HG03159 (cell line): ENCODE measurements around the gene TEX29.

ENCODE experiments used
- ATAC-seq: cut with Tn5 transposase; IDR thresholded peaks from one replicate; pipeline ENCODE4 v1.9.1; 2021; ENCODE audit warnings: mild to moderate bottlenecking, moderate library complexity; ENCODE audit not compliant: unreplicated experiment

Gene TEX29

GRCh38 chr13:111289251-111289650 lies 31.2 kb upstream of the TEX29 start:
- no peak for ATAC-seq

DNA sequence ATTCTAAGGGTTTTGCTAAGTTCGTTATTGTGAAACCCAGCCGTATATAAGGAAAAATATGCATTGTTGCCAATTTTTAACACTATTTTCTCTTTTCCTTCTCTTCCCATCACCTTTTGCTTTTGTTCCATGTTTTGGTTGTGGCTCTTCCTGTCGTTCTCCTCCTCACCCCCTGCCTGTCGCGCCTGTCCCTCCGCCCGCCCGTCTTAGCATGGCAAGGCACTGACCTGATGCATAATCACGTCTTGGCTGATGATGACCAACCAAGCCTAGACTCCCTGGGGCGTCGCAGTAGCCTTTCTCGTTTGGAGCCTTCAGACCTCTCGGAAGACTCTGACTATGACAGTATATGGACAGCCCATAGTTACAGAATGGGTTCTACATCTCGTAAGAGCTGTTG lies 28.5 kb upstream of the TEX29 start:
- ATAC-seq, result no peak

- ATAC-seq, result no peak
Observed at GRCh38 chr13:111292710-111293485, 27.5 kb upstream of the TEX29 start.

DNA sequence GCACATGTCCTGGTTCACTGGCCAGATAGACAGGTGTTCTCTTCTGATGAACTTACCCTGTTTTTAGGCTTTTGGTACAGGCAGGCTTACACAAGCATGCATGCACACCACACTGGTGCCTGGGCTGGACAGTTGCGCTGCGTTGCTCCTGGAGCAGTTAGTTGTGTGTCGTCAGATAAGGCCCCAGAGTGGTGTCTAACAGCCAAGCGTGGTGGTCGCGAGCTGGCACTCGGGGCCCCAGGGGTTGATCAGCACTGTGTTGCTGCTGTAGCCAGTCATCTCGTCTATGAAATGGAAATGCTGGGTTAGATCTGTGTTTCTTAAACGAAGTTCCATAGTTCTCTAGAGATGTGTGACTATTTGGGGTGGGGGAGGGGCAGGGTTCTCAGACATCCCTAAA lies 24.6 kb upstream of the TEX29 start:
- no peak for ATAC-seq

- ATAC-seq, result no peak
Observed at GRCh38 chr13:111296417-111296816, 24.0 kb upstream of the TEX29 start.

DNA sequence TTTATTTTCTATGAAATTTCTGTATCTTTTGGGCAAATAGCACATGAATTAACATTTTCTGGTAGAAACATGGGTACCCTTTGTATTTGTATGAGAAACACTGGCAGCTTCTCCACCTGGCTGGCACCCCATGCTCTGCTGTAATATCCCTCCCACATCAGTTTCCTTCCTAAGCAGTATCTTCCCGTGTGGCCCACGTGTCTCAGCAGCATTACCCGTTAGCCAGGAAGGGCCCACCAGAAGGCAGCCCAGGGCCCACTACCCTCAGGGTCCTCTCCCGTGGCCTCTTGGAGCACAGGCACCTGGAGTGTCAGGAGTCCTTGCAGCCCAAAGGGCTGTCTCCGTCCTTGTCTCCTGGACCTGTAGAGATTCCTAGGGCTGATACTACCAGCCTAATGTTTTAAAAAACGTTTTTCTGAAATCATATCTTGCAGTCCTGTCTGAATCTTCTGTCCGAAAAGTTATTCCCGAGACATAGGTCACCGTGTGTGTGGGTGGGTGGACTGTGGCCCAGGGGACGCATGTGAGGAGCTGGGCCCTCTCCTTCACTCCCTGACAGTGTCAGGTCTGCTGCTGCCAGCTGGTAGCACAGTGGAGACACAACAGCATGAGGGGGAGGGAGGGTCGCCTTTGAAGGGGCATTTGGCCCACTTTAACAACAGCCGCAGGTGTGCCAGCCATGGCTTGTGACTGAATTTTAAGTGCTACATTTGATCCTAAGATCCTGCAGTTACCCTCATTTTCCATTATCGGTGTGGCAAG lies 22.0 kb upstream of the TEX29 start:
- ATAC-seq, result no peak

DNA sequence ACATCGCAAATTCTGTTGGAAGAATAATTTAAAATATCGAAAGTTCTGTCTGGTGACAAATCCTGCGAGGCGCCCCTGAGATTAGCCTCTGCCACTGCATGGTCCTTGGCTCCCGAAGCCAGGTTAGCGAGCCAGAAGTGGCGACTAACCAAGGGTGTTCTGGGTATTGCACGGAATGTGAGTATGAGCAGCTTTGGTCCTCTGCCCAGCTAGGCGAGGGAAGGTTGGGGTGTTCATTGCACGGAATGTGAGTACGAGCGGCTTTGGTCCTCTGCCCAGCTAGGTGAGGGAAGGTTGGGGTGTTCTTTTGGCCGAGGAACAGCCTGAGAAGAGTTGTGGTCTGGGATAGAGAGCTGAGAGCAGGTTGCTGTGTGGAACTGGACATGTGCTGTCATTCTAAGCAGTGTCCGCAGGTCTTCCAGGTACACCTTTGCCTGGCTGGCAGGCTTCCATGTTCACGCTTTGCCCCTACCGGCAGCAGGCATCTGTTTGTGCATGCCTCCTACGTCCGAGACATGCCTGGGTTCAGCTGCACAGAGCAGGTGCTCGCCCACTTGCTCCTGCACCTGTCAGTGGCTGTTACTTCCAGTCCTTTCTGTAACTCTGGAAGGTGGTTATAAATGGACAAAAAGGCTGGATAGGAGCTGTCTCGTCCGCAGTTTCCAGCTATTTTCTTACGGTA lies 18.3 kb upstream of the TEX29 start:
- ATAC-seq, result no peak

DNA sequence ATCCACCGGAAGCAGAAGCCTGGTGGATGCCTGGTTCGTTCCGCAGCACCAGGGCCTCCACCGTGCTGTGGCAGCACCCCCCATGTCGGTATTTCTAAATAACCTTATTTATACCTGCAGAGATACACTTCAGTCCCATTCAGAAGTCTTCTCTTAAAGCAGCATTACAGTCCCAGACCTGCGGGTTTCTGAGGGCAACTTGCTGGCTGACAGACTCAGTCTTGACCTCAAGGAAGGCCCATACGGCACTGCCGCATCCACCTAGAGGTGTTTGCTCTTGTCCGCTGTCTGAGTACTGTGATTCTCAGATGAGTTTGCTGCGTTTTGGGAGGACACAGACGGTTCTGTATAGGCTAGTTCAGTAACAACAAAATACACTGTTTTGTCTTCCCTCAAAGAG lies 16.9 kb upstream of the TEX29 start:
- peak; percentile 7 for ATAC-seq

DNA sequence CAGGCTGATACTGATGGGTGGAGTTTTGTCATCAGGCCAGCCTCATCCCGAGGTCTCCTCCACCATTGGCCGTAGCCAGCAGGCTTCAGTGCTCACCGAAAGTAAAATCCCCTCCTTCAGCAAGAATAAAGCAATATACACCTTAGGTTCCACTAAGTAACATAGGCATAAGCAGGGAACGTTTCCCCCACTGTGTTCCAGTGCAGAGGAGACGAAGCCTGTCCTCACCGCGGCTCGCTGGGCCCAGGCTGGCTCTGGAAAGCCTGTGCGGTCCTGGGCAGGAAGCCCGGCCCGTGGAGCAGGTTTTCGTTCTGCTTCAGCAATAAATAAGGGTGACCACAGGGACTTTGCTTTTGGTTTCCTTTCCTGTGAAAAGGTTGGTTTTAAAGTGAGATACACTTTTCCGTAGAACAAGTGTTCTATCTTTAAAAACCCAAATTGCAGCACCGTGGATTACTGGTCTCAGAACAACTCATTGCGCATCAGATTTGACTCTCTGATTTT lies 16.3 kb upstream of the TEX29 start:
- peak; percentile 90 for ATAC-seq

DNA sequence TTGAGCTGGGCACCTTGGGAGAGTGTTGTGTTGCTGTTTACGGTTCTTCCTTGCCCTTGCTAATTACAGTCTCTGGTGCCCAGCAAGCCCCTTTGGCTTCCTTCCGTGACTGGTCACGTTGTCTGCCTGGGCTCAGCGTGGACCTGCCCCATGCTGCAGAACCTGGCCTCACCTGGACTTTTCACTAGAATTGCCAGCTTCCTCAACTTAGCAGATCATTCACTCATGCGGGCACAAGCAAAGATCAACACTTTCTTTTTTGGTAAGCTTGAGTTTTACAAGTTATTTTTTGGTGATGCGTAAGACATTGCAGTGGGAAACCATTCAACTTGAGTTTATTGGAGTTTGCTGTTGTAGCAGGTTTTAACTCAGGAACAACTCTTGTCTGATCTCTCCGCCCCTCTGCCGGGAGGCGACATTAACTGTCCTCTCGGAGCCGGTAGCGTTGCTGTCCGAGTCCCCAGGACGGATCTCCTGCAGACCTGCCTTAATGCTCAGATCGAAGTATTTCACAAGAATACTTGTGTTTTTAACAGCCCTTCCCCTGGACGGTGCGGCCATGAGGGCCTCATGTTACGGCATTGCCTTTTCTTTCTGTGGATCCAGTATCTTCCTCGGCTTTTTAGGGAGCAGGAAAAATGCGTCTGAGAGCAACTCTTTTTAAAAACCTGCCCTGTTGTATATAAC lies 15.7 kb upstream of the TEX29 start:
- peak; percentile 26 for ATAC-seq

DNA sequence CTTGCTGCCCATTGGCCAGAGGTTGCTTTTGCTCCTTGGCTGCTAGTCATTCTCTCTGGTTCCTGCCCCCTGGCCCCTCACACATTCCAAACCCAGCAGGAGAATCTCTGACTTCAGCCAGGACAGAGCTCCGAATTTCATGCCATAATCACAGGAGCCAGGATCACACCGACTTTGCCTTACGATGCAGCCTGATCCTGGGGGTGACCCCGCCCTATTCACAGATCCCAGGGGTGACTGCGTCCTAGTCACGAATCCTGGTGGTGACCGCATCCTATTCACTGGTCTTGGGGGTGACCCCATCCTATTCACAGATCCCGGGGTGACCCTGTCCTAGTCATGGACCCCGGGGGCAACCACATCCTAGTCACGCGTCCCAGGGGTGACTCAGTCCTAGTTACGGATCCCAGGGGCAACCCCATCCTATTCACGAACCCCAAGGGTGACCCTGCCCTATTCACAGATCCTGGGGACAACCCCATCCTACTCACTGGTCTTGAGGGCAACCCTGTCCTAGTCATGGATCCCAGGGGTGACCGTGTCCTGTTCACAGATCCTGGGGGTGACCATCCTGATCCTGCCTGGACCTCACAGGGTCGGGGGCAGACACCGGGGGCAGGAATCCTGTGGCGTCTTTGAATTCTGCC lies 7.4 kb upstream of the TEX29 start:
- ATAC-seq, result no peak

DNA sequence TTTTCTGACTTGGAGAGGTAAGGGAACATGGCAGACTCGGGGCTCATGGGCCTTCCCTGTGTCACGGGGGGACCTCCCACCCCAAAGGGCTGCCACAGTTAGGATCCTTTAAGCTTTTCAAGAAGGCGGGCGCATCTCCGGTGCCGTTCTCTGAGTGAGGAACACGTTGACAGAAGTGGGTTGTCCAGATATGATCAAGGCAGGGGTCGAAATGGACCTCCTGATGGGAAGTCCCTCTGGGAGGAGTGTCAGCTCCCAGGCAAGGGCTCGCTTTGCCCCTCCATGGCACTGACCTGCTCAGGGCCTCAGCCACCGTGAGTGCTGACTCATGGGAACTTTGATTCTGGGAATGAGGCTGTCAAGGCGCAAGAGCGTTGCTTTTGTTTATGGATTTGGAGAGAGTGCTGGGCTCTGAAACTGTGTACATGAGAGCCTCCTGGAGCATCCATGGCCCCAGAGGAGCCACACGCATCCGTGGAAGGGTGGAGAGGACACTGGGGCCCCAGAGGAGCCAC lies 6.5 kb upstream of the TEX29 start:
- no peak for ATAC-seq

- no peak for ATAC-seq
Observed at GRCh38 chr13:111314852-111315251, 5.6 kb upstream of the TEX29 start.

- no peak for ATAC-seq
Observed at GRCh38 chr13:111315347-111315995, 5.0 kb upstream of the TEX29 start.

GRCh38 chr13:111316161-111316730 lies 4.2 kb upstream of the TEX29 start:
- no peak for ATAC-seq

DNA sequence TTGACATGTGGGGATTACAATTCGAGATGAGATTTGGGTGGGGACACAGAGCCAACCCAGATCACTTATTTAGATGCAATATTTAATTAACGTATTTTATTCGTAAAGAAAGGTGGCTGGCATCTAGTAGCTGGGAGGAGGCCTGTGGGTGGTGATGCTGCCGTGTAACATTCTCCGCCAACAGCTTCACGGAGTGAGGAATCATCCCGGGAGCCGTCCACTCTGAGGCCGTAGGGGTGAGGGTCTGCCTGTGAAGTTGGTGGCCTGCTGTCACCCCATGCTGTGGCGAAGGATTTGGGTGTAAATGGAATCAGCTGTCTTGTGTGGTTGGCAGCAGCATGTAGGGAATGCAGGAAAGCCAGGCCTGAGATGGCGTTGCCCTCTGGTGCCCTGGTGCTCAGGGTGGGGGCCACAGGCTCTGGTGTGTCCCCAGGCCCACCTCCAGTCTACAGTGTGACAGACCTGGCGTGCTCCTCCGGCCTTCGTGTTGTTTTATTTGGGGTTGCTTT lies 3.3 kb upstream of the TEX29 start:
- ATAC-seq, result no peak

DNA sequence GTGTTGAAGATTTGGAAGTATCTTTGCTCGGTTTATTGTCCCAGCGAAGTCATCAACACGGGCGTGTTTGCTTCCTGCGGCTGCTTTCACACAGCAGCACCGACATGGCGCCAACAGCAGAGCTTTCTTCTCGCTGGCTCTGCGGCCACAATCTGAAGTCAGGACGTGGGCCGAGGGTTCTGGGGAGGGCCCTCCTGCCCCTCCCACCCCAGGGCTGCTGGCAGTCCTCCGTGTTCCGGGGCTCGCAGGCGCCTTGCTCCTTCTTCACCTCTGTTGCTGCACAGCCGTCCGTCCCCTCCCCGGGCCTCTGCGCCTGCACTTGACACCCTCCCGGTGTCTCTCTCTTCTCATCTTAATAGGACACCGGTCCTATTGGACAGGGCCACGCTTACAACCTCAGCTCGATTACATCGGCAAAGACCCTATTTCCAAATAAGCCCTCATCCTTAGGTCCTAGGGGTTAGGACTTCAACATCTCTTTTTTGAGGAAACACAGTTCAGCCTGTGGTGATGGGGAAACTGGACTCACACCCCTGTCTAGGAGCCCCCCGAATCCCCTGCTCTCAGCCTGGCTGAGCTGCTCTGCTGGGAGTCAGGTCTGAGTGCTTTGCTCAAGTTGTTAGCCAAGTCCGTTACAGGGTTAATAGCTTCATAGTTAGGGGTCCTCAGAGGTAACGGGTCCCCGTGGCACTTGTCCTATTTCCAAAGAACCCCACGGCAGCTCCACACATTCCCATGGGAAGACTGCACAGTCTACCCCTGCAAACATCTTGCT lies 2.7 kb upstream of the TEX29 start:
- no peak for ATAC-seq

- ATAC-seq, result no peak
Observed at GRCh38 chr13:111318386-111318785, 2.1 kb upstream of the TEX29 start.

DNA sequence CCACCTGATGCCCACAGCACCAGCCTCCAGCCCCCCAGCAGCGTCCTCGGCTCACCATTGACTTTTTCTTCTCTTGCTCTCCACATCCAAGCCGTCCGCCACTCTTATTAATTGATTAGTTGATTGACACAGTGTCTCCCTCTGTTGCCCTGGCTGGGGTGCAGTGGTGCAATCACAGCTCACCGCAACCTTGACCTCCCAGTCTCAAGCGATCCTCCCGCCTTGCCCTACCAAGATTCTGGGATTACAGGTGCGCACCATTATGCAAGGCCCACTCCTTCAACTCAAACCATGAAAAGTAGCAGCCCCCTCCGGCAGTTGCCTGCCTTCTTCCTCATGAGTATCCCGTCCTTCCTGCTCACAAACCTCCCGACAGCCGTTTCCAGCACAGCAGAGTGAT lies 921 bp upstream of the TEX29 start:
- no peak for ATAC-seq
